HG02970 (cell line): Measurements from ENCODE around the gene DEFB125.
"Not testable (repeated sequence)": the region's sequence is repeated elsewhere in the genome, so short reads cannot be mapped to it uniquely, and the experiment has no call there.

Experiments used
- ATAC-seq: cut with Tn5 transposase; IDR thresholded peaks from one replicate; pipeline ENCODE4 v1.9.1; 2021; ENCODE audit warnings: mild to moderate bottlenecking, moderate library complexity, moderate number of reproducible peaks; ENCODE audit not compliant: unreplicated experiment, low FRiP score

The DEFB125 gene, protein sequence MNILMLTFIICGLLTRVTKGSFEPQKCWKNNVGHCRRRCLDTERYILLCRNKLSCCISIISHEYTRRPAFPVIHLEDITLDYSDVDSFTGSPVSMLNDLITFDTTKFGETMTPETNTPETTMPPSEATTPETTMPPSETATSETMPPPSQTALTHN

GRCh38 chr20:87401-87800 lies at the start of gene DEFB125:
TSS of gene DEFB125 (plus strand) at chr20:87672. CDS start at chr20:87710, 38 bp downstream.
- no peak for ATAC-seq

DNA sequence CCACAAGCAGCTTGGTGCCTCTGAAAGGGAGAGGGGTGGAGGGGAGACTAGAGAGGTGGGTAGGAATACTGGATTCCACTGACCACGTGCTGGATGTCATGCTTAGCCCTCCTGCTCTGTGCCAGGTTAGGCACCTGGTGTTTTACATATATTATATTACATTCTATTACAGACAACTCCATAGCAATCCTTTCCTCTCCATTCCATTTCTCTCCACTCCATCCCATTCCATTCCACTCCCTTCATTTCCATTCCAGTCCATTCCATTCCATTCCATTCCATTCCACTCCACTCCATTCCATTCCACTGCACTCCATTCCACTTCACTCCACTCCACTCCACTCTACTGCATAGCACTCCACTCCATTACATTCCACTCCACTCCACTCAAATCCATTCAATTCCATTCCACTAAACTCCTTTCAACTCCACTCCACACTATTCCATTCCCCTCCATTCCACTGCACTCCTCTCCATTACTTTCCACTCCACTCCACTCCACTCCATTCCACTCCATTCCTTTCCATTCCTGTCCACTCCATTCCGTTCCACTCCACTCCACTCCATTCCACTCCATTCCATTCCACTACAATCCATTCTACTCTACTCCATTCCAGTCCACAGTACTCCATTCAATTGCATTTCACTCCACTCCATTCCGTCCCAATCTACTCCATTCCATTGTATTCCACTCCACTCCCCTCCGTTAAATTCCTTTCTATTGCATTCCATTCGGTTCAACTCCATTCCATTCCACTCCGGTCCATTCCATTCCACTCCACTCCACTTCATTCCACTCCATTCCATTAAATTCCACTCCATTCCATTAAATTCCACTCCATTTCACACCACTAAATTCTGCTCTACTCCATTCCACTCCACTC lies 27.2 kb upstream of the DEFB125 start:
- ATAC-seq = no peak

- ATAC-seq = no peak
Measured at GRCh38 chr20:61230-61629, 26.2 kb upstream of the DEFB125 start.

DNA sequence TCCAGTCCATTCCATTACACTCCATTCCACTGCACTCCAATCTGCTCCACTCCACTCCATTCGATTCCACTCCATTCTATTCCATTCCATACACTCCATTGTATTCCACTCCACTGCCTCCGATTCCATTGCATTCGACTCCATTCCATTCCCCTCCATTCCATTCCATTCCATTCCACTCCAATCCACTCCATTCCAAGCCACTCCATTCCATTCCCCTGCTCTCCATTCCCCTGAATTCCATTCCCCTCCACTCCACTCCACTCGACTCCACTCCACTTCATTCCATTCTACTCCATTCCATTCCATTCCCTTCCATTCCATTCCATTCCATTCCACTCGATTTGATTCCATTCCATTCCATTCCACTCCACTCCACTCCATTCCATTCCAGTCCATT lies 25.7 kb upstream of the DEFB125 start:
- no peak for ATAC-seq

DNA sequence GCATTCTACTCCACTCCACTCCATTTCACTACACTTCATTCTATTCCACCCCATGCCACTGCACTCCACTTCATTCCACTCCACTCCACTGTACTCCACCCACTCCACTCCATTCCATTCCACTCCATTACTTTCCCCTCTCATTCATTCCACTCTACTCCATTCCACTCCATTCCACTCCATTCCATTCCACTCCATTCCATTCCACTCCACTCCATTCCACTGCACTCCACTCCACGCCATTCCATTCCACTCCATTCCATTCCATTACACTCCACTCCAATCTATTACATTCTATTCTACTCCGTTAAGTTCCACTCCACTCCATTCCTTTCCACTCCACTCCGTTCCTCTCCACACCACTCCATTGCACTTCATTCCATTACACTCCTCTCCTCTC lies 25.0 kb upstream of the DEFB125 start:
- no peak for ATAC-seq

DNA sequence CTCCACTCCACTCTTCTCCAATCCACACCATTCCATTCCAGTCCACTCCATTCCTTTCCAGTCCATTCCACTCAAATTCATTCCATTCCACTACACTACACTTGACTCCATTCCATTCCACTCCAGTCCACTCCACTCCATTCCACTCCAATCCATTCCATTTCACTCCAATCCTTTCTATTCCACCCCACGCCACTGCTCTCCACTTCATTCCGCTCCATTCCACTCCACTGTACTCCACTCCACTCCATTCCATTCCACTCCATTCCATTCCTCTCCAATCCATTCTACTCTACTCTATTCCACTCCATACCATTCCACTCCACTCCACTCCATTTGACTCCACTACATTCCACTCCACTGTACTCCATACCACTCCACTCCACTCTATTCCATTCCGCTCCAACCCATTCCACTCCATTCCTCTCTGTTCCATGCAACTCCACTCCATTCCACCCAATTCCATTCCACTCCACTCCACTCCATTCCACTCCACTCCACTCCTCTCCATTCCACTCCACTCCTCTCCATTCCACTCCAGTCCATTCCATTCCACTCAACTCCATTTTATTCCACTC lies 23.4 kb upstream of the DEFB125 start:
- ATAC-seq = no peak

DNA sequence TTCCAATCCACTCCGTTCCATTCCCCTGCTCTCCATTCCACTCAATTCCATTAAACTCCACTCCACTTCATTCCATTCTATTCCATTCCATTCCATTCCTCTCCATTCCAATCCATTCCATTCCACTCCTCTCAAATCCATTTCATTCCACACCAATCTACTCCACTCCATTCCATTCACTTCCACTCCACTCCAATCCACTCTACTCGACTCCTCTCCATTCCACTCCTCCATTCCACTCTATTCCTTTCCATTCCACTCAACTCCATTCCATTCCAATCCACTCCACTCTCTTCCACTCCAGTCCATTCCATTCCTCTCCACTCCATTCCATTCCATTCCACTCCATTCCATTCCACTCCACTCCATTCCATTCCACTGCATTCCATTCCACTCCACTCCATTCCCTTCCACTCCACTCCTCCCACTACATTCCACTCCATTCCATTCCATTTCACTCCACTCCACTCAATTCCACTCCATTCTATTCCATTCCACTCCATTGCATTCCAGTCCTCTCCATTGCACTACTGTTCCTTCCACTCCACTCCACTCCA lies 22.6 kb upstream of the DEFB125 start:
- ATAC-seq = no peak

- ATAC-seq = no peak
Measured at GRCh38 chr20:77231-77630, 10.2 kb upstream of the DEFB125 start.

DNA sequence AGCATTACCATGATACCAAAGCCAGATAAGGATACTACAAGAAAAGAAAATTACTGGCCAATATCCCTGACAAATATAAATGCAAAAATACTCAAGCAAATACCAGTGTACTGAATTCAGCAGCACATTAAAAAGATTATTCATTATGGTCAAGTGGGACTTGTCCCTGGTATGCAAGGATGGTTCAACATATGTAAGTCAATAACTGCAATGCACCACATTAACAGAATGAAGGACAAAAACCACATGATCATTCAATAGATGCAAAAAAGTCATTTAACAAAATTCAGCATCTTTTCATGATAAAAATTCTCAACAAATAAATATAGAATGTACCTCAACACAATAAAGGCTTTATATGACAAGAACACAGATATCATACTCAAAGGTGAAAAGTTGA lies 9.1 kb upstream of the DEFB125 start:
- ATAC-seq = no peak

- ATAC-seq = no peak
Measured at GRCh38 chr20:79565-79964, 7.9 kb upstream of the DEFB125 start.

DNA sequence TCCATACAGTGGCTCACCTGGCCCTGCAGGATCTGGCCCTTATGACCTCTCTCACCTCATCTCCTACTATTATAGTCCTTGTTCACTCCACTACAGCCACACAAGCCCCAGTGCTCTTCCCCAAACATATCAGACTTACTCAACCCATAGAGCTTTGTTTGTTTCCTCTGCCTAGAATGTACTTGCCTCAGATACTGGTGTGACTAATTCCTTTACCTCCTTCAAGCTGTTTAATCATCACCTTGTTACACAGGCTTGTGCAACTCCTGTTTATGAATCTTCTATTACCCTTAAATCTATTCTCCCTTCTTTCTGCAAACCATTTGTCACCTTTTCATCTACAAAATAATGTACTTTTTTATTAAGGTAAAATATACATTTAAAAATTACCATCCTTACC lies 3.2 kb downstream of the DEFB125 start:
- ATAC-seq = no peak

DNA sequence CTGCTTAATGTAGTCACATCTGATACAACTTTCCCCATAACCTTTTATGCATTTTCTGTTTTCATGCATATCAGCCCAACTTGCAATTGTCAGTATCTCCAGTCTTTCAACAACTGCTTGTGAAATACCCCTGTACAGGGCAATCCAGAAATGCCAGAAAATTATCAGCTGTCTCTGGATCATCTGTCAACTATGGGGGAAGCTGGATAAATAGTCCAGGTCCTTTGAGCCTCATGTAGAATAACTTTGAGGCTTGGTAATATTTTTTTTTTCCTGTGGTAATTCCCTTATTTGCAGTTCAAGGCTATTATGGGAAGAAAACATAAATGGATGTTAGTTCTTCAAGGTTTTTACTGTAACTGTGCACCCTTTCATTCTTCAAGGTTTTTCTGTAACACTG lies 6.2 kb downstream of the DEFB125 start:
- ATAC-seq = no peak

DNA sequence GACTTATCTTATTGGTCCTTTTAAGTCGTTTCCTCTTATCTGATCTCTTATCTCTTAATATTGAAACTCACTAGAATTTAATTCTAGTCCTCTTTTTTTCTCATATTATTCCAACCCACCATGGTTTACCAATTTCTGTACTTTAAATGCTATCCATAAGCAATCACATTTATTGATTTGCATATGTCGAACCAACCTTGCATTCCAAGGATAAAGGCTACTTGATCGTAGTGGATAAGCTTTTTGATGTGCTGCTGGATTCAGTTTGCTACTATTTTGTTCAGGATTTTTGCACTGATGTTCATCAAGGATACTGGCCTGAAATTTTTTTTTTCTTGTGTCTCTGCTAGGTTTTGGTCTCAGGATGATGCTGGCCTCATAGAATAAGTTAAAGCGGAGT lies 7.7 kb downstream of the DEFB125 start:
- ATAC-seq = no peak

DNA sequence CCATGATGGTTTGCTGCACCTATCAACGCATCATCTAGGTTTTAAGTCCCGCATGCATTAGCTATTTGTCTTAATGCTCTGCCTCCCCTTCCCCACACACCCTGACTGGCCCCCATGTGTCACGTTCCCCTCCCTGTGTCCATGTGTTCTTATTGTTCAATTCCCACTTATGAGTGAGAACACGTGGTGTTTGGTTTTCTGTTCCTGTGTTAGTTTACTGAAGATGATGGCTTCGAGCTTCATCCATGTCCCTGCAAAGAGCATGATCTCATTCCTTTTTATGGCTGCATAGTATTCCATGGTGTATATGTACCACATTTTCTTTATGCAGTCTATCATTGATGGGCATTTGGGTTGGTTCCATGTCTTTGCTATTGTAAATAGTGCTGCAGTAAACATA lies 10.2 kb downstream of the DEFB125 start:
- not testable (repeated sequence) for ATAC-seq

DNA sequence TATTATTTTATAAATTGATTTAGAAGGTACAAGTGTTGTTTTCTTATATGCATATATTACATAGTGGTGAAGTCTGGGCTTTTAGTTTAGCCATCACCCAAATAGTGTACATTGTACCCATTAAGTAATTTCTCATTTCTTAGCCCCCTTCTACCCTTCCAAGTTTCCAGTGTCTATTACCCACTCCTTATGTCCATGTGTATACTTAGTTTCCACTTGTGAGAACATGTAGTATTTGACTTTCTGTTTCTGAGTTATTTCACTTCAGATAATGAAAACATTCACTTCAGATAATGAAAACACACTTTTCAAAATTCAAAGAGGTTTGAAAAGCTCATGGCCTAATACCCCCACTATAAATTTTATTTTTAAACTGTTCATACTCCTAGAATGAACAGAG lies 14.5 kb downstream of the DEFB125 start:
- no peak for ATAC-seq

- no peak for ATAC-seq
Measured at GRCh38 chr20:103456-103855, 16.0 kb downstream of the DEFB125 start.

DNA sequence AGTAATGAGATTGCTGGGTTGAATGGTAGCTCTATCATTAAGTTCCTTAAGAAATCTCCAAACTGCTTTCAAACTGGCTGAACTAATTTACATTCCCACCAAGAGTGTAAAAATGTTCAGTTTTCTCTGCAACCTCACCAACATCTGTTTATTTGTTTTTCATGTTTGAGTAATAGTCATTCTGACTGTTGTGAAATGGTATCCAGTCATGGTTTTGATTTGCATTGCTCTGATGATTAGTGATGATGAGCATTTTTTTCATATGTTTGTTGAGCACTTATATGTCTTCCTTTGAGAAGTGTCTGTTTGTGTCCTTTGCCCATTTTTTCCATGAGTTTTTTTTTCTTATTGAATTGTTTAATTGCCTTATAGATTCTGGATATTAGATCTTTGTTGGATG lies 24.9 kb downstream of the DEFB125 start:
- no peak for ATAC-seq

DNA sequence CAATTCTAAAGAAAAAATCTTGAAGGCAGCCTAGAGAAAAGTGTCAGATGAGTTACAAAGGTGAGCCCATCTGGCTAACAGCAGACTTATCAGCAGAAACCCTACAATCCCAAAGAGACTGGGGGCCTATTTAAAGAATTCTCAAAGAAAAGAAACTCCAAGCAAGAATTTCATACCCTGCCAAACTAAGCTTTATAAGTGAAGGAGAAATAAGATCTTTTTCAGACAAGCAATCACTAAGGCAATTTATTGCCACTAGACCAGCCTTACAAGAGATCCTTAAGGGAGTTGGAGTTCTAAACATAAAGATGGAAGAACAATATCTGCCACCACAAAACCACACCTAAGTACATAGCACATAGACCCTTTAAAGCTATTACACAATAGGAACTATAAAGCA lies 30.0 kb downstream of the DEFB125 start:
- ATAC-seq = no peak

- not testable (repeated sequence) for ATAC-seq
Measured at GRCh38 chr20:129786-130323, 42.4 kb downstream of the DEFB125 start.

- no peak for ATAC-seq
Measured at GRCh38 chr20:137668-138490, 50.4 kb downstream of the DEFB125 start.
